Mesendoderm (in vitro differentiated cells): ENCODE data around the gene PRKN.

ENCODE experiments used
- DNase-seq: peaks from one replicate; pipeline ENCODE4 v3.0.0; 2013
- H2AK5ac ChIP-seq: 2 replicates; pipeline ENCODE4 v1.6.1; 2013; ENCODE audit warnings: low read length, inconsistent platforms
- H2BK120ac ChIP-seq: 2 replicates; pipeline ENCODE4 v1.6.1; 2013; ENCODE audit warnings: low read depth, mild to moderate bottlenecking, low read length, moderate library complexity, mixed read lengths
- H2BK15ac ChIP-seq: replicated peaks from 2 replicates; pipeline ENCODE4 v1.6.1; 2013; ENCODE audit warnings: low read depth, mild to moderate bottlenecking, moderate library complexity
- H2BK5ac ChIP-seq: 2 replicates; pipeline ENCODE4 v1.6.1; 2013; ENCODE audit warnings: low read length, inconsistent platforms
- H3K18ac ChIP-seq: 2 replicates; pipeline ENCODE4 v1.6.1; 2013; ENCODE audit warnings: mild to moderate bottlenecking, low read length, mixed read lengths
- H3K23ac ChIP-seq: one replicate; pipeline ENCODE4 v1.6.1; 2013; ENCODE audit warnings: low read length
- H3K27ac ChIP-seq: 2 replicates; pipeline ENCODE4 v1.5.1; 2013; ENCODE audit warnings: low read depth, mild to moderate bottlenecking, inconsistent platforms, low read length, moderate library complexity
- H3K27me3 ChIP-seq: 2 replicates; pipeline ENCODE4 v1.6.1; 2013; ENCODE audit warnings: low read length, control low read depth, mild to moderate bottlenecking, inconsistent platforms; ENCODE audit not compliant: insufficient read depth, poor library complexity
- H3K36me3 ChIP-seq: 2 replicates; pipeline ENCODE4 v1.6.1; 2013; ENCODE audit warnings: low read length, inconsistent platforms; ENCODE audit not compliant: control insufficient read depth, insufficient read depth
- H3K4ac ChIP-seq: one replicate; pipeline ENCODE4 v1.6.1; 2013; ENCODE audit warnings: low read depth, mild to moderate bottlenecking, low read length, moderate library complexity
- H3K4me1 ChIP-seq: 2 replicates; pipeline ENCODE4 v1.6.1; 2013; ENCODE audit warnings: low read depth, low read length, inconsistent platforms; ENCODE audit not compliant: control insufficient read depth
- H3K4me2 ChIP-seq: 2 replicates; pipeline ENCODE4 v1.6.1; 2013; ENCODE audit warnings: low read length
- H3K4me3 ChIP-seq: 2 replicates; pipeline ENCODE4 v1.5.1; 2013; ENCODE audit warnings: mild to moderate bottlenecking, low read length
- H3K56ac ChIP-seq: one replicate; pipeline ENCODE4 v1.6.1; 2013; ENCODE audit warnings: low read length
- H3K79me1 ChIP-seq: 2 replicates; pipeline ENCODE4 v1.6.1; 2013; ENCODE audit warnings: low read length, inconsistent platforms
- H3K79me2 ChIP-seq: 2 replicates; pipeline ENCODE4 v1.6.1; 2013; ENCODE audit warnings: mild to moderate bottlenecking, low read length; ENCODE audit not compliant: control insufficient read depth, insufficient read depth
- H3K9ac ChIP-seq: 2 replicates; pipeline ENCODE4 v1.6.1; 2013; ENCODE audit warnings: low read length, inconsistent platforms
- H4K5ac ChIP-seq: one replicate; pipeline ENCODE4 v1.6.1; 2013; ENCODE audit warnings: low read length
- H4K8ac ChIP-seq: one replicate; pipeline ENCODE4 v1.6.1; 2013; ENCODE audit warnings: low read depth, mild to moderate bottlenecking, control low read depth, low read length, moderate library complexity
- WGBS: extraction: QIAGEN DNeasy Blood & Tissue Kit; methylation state at CpG from one replicate; pipeline ENCODE4 v1.1.7; 2013; ENCODE audit warnings: low lambda C conversion rate, missing lambda C conversion rate; ENCODE audit not compliant: insufficient coverage; ENCODE audit errors: extremely low coverage; 5-methylcytosine and 5-hydroxymethylcytosine counted together

Gene PRKN

GRCh38 chr6:162603231-162604015 is 124.1 kb downstream of the PRKN start:
- Histone ChIP-seq H3K4me1 (no peaks in the 10 kb centered on the region), H2BK5ac (no peak overlapping the region), H3K27me3 (no peaks in the 10 kb centered on the region), H3K36me3 (no peaks in the 10 kb centered on the region), H3K56ac (no peak overlapping the region), H3K4ac (no peak overlapping the region), H3K27ac (no peak overlapping the region), H3K9ac (no peak overlapping the region), H2BK120ac (no peak overlapping the region), H3K18ac (no peak overlapping the region), H2BK15ac (no peak overlapping the region), H3K4me2 (no peak overlapping the region), H3K79me2 (no peaks in the 10 kb centered on the region), H3K23ac (no peak overlapping the region), H4K5ac (no peak overlapping the region), H3K79me1 (no peaks in the 10 kb centered on the region), H2AK5ac (no peak overlapping the region), H4K8ac (no peak overlapping the region), H3K4me3 (no peak overlapping the region)
- WGBS: no CpG with 5 or more reads among the region's 13 CpGs
- no peak for DNase-seq

GRCh38 chr6:162602759-162603158 is 124.8 kb downstream of the PRKN start:
- H2BK120ac ChIP-seq: no peak overlapping the region
- no peak overlapping the region for H3K4ac ChIP-seq
- no peak overlapping the region for H3K56ac ChIP-seq
- H3K4me2 ChIP-seq: no peak overlapping the region
- no peak overlapping the region for H3K18ac ChIP-seq
- H3K27ac ChIP-seq: no peak overlapping the region
- DNase-seq: no peak
- WGBS: no CpG with 5 or more reads among the region's 6 CpGs
- no peak overlapping the region for H3K23ac ChIP-seq
- no peaks in the 10 kb centered on the region for H3K27me3 ChIP-seq
- H4K8ac ChIP-seq: no peak overlapping the region
- H3K79me1 ChIP-seq: no peaks in the 10 kb centered on the region
- H3K4me1 ChIP-seq: no peaks in the 10 kb centered on the region
- no peaks in the 10 kb centered on the region for H3K79me2 ChIP-seq
- no peak overlapping the region for H3K4me3 ChIP-seq
- no peak overlapping the region for H4K5ac ChIP-seq
- no peak overlapping the region for H2BK15ac ChIP-seq
- H2AK5ac ChIP-seq: no peak overlapping the region
- H2BK5ac ChIP-seq: no peak overlapping the region
- no peak overlapping the region for H3K9ac ChIP-seq
- H3K36me3 ChIP-seq: no peaks in the 10 kb centered on the region

GRCh38 chr6:162596676-162597075 is 130.9 kb downstream of the PRKN start:
- H3K36me3 ChIP-seq: no peaks in the 10 kb centered on the region
- no peaks in the 10 kb centered on the region for H3K27me3 ChIP-seq
- H3K18ac ChIP-seq: no peak overlapping the region
- H3K27ac ChIP-seq: no peak overlapping the region
- H2BK15ac ChIP-seq: no peak overlapping the region
- no peak overlapping the region for H4K8ac ChIP-seq
- no peak overlapping the region for H3K4me3 ChIP-seq
- no peaks in the 10 kb centered on the region for H3K79me1 ChIP-seq
- WGBS: no CpG with 5 or more reads among the region's 5 CpGs
- DNase-seq: no peak
- no peak overlapping the region for H2AK5ac ChIP-seq
- no peak overlapping the region for H3K23ac ChIP-seq
- no peak overlapping the region for H3K56ac ChIP-seq
- no peak overlapping the region for H3K4ac ChIP-seq
- no peak overlapping the region for H2BK5ac ChIP-seq
- no peaks in the 10 kb centered on the region for H3K4me1 ChIP-seq
- H2BK120ac ChIP-seq: no peak overlapping the region
- no peaks in the 10 kb centered on the region for H3K79me2 ChIP-seq
- no peak overlapping the region for H3K4me2 ChIP-seq
- no peak overlapping the region for H3K9ac ChIP-seq
- H4K5ac ChIP-seq: no peak overlapping the region

DNA sequence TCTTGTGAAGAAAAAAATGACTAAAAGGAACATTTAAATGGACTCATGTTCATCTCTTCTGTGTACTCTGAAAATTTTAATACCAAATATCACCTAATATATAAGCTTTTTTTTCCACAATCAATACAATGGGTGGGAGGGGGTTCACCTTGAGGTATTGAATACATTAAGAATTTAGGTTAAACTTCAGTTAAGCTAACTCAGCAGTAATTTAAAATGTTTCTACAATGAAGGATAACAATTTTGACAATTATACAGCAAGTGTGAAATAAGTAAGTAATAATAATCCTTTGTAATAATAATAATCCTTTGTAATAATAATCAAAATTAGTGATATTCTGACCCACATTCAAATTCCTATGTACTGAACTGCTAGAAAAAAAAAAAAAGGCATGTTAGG is 136.0 kb downstream of the PRKN start:
- H3K36me3 ChIP-seq: no peaks in the 10 kb centered on the region
- H3K9ac ChIP-seq: no peak overlapping the region
- H2BK120ac ChIP-seq: no peak overlapping the region
- no peak overlapping the region for H3K18ac ChIP-seq
- H3K4ac ChIP-seq: no peak overlapping the region
- H3K79me2 ChIP-seq: no peaks in the 10 kb centered on the region
- no peak overlapping the region for H3K56ac ChIP-seq
- no peak overlapping the region for H3K4me2 ChIP-seq
- H2BK15ac ChIP-seq: no peak overlapping the region
- H3K4me1 ChIP-seq: no peaks in the 10 kb centered on the region
- no peaks in the 10 kb centered on the region for H3K79me1 ChIP-seq
- no peak overlapping the region for H2AK5ac ChIP-seq
- H4K8ac ChIP-seq: no peak overlapping the region
- no peak overlapping the region for H2BK5ac ChIP-seq
- H3K27me3 ChIP-seq: no peaks in the 10 kb centered on the region
- no peak overlapping the region for H3K27ac ChIP-seq
- H4K5ac ChIP-seq: no peak overlapping the region
- H3K4me3 ChIP-seq: no peak overlapping the region
- no peak for DNase-seq
- H3K23ac ChIP-seq: no peak overlapping the region

DNA sequence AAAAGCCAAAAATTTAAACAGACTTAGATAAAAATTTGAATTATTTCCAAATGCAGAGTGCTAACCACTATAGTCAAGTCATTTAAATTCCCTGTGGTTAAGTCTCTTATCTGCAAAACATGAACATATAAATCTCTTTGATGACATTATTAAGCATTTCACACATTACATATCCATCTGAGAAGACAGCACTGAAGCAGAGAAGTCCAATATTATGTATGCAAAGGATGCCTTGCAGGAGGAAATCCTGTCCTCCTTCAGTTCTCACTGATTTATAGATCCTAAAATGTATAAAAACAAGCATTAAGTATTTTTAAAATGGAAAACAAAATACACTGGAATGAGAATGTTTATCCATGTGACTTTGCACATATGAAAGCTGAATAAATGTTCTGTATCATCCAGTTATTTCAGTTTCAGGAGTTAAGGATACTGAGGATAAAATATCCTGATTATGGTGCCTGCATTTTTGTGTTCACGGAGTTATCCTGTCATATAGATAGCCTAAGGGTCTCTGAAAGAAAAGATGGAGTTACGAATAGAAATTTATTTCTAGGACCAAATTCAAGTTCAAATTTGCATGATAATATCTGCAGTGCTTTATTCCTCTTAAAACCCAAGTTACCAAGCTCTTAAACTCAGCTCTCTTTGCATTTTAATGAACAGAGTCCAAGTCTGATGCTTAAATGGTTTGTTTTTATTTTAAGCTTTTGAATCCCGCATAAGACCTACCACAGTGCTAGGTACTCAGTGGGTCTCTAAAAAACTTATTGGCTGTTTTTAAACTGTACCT is 145.4 kb downstream of the PRKN start:
- no peak overlapping the region for H3K9ac ChIP-seq
- H2BK120ac ChIP-seq: no peak overlapping the region
- H2AK5ac ChIP-seq: no peak overlapping the region
- no peak overlapping the region for H3K27ac ChIP-seq
- no peak overlapping the region for H3K4me2 ChIP-seq
- no peak overlapping the region for H3K18ac ChIP-seq
- H3K79me1 ChIP-seq: no peaks in the 10 kb centered on the region
- no peaks in the 10 kb centered on the region for H3K27me3 ChIP-seq
- H3K23ac ChIP-seq: no peak overlapping the region
- no peak overlapping the region for H4K5ac ChIP-seq
- no CpG with 5 or more reads among the region's 3 CpGs for WGBS
- no peak overlapping the region for H3K4ac ChIP-seq
- H3K4me1 ChIP-seq: no peaks in the 10 kb centered on the region
- H3K36me3 ChIP-seq: no peaks in the 10 kb centered on the region
- no peak for DNase-seq
- no peak overlapping the region for H4K8ac ChIP-seq
- no peak overlapping the region for H3K4me3 ChIP-seq
- no peaks in the 10 kb centered on the region for H3K79me2 ChIP-seq
- no peak overlapping the region for H3K56ac ChIP-seq
- H2BK5ac ChIP-seq: no peak overlapping the region
- no peak overlapping the region for H2BK15ac ChIP-seq
